K562 (cell line): ENCODE measurements around the gene G6PD. TPM values are rescaled to one million over a fixed set of nuclear protein-coding genes. Genes with fewer than 3 reads are reported as not detected.
A peak's percentile ranks its signal among the peaks of the same experiment; 100 is the strongest.

Experiments
- CBX2 ChIP-seq: fragments of 200-600 bp; sonication (generic); IDR thresholded peaks from one replicate; pipeline ENCODE4 v1.6.1; 2012; ENCODE audit warnings: mild to moderate bottlenecking, low read length, inconsistent platforms; ENCODE audit not compliant: insufficient read depth, poor library complexity, severe bottlenecking
- EP300 ChIP-seq: IDR thresholded peaks from 2 replicates; pipeline ENCODE4 v1.6.1; 2012; ENCODE audit warnings: low read length, improper control_type of control experiment
- FOXA1 ChIP-seq: fragments of 450-650 bp; IDR thresholded peaks from 2 replicates; pipeline ENCODE4 v1.6.1; 2016; ENCODE audit warnings: mild to moderate bottlenecking, borderline replicate concordance
- GABPB2 ChIP-seq: fragments of 250-450 bp; sonication (Bioruptor Pico); conservative IDR thresholded peaks from 2 replicates; pipeline ENCODE4 v1.5.1; 2021; ENCODE audit warnings: mild to moderate bottlenecking
- HNRNPH1 ChIP-seq: fragments of 200-400 bp; formaldehyde crosslinking; optimal IDR thresholded peaks from 2 replicates; pipeline ENCODE3; 2017; ENCODE audit warnings: low read depth, mild to moderate bottlenecking, low read length, moderate library complexity
- HNRNPUL1 ChIP-seq: fragments of 200-400 bp; formaldehyde crosslinking; IDR thresholded peaks from 2 replicates; pipeline ENCODE4 v1.6.1; 2017; ENCODE audit warnings: low read length
- MAFK ChIP-seq: IDR thresholded peaks from 2 replicates; pipeline ENCODE4 v1.6.1; 2011; ENCODE audit warnings: low read length, improper control_type of control experiment
- MEF2A ChIP-seq: IDR thresholded peaks from 2 replicates; pipeline ENCODE4 v1.6.1; 2011; ENCODE audit warnings: low read depth, mild to moderate bottlenecking, low read length, moderate library complexity; ENCODE audit not compliant: control insufficient read depth
- NR2C2 ChIP-seq, 2 experiments: fragments of 200-800 bp in 1 of 2; sonication (Bioruptor generic) in 1 of 2; sonication (generic) in 1 of 2; formaldehyde crosslinking in 1 of 2; IDR thresholded peaks; 2 replicates each; pipeline versions ENCODE4 v1.6.1 to v1.8.0; 2016 to 2022; ENCODE audit warnings: mild to moderate bottlenecking in 1 of 2, missing compliant biosample characterization in 1 of 2, missing genetic modification characterization in 1 of 2, missing genetic modification reagents in 1 of 2
- NRF1 ChIP-seq, 2 experiments: fragments of 450-650 bp; IDR thresholded peaks in 1 of 2; conservative IDR thresholded peaks in 1 of 2; 2 replicates each; pipeline ENCODE4 v1.6.1; 2014; ENCODE audit warnings: mild to moderate bottlenecking in 2 of 2
- SIX5 ChIP-seq, 2 experiments: IDR thresholded peaks; 2 replicates each; pipeline ENCODE4 v1.6.1; 2011; ENCODE audit warnings: low read length in 2 of 2, borderline replicate concordance in 1 of 2, low read depth in 1 of 2, mild to moderate bottlenecking in 1 of 2, moderate library complexity in 1 of 2; ENCODE audit not compliant: insufficient read depth in 1 of 2
- ZNF449 ChIP-seq: fragments of 250-450 bp; sonication (Bioruptor Pico); IDR thresholded peaks from 2 replicates; pipeline ENCODE4 v1.8.0; 2022; ENCODE audit warnings: moderate library complexity, mild to moderate bottlenecking, inconsistent platforms
- ZNF644 ChIP-seq: fragments of 200-800 bp; sonication (Bioruptor generic); IDR thresholded peaks from 2 replicates; pipeline ENCODE4 v1.6.1; 2016; ENCODE audit warnings: low read depth, missing genetic modification characterization, missing compliant biosample characterization
- polyA plus RNA-seq, 8 experiments: library from polyadenylated mRNA; depleted of rRNA in 4 of 8; stranded (reverse) in 5 of 8; unstranded in 3 of 8; fragments of >200 nt; fragmentation: Nextera tagmentation in 2 of 8; fragmentation: Illumina TruSeq in 1 of 8; extraction: Ambion mirVana in 2 of 8; extraction: Trizol in 1 of 8; gene quantifications; 2 replicates each; pipeline versions ENCODE4 v1.2.1 to v1.2.3, GENCODE V29; 2011 to 2014; ENCODE audit warnings: inconsistent platforms in 1 of 8, missing spikeins in 1 of 8
- total RNA-seq, 7 experiments: library from RNA; depleted of rRNA in 6 of 7; stranded (reverse); fragments of >200 nt in 6 of 7; fragmentation: Illumina TruSeq in 2 of 7; extraction: Trizol in 2 of 7; gene quantifications; 2 replicates each; pipeline versions ENCODE4 v1.2.1 to v1.2.3, GENCODE V29; 2011 to 2021; ENCODE audit warnings: low replicate concordance in 1 of 7
- TF ChIP-seq, protein P1 (sequence below), 2 experiments: fragments of 450-650 bp; formaldehyde crosslinking in 1 of 2; IDR thresholded peaks; 2 replicates each; pipeline versions ENCODE4 v1.4.0 to v1.6.1; 2014 to 2020; ENCODE audit warnings: mild to moderate bottlenecking in 2 of 2, borderline replicate concordance in 1 of 2, low read depth in 1 of 2
- TF ChIP-seq, protein P2 (sequence below): fragments of 250-450 bp; sonication (Bioruptor Pico); IDR thresholded peaks from 2 replicates; pipeline ENCODE4 v1.4.0; 2020; ENCODE audit warnings: mild to moderate bottlenecking, moderate library complexity

The G6PD gene
- total and polyA plus RNA-seq, 9 of the 15 experiments (the other 6 are each of a cell fraction or from before 2014, with no cell fraction given), result 2.9 to 222 (median 66.4) TPM

GRCh38 chrX:154486052-154486395 lies 60.6 kb downstream of the G6PD start (continued):
- TF ChIP-seq, protein P1, sequence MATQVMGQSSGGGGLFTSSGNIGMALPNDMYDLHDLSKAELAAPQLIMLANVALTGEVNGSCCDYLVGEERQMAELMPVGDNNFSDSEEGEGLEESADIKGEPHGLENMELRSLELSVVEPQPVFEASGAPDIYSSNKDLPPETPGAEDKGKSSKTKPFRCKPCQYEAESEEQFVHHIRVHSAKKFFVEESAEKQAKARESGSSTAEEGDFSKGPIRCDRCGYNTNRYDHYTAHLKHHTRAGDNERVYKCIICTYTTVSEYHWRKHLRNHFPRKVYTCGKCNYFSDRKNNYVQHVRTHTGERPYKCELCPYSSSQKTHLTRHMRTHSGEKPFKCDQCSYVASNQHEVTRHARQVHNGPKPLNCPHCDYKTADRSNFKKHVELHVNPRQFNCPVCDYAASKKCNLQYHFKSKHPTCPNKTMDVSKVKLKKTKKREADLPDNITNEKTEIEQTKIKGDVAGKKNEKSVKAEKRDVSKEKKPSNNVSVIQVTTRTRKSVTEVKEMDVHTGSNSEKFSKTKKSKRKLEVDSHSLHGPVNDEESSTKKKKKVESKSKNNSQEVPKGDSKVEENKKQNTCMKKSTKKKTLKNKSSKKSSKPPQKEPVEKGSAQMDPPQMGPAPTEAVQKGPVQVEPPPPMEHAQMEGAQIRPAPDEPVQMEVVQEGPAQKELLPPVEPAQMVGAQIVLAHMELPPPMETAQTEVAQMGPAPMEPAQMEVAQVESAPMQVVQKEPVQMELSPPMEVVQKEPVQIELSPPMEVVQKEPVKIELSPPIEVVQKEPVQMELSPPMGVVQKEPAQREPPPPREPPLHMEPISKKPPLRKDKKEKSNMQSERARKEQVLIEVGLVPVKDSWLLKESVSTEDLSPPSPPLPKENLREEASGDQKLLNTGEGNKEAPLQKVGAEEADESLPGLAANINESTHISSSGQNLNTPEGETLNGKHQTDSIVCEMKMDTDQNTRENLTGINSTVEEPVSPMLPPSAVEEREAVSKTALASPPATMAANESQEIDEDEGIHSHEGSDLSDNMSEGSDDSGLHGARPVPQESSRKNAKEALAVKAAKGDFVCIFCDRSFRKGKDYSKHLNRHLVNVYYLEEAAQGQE (IDR thresholded peaks at IDR 0.05; ENCODE audit: borderline replicate concordance), result no peak
- TF ChIP-seq, protein P1 (CRISPR knock-in tag; IDR thresholded peaks at IDR 0.05; ENCODE audit: low read depth), result 0 out of 2 replicates have a peak, but pooled peaks have one; percentile 22
- no peak for TF ChIP-seq ZNF449 (CRISPR knock-in tag)
- TF ChIP-seq, protein P2, sequence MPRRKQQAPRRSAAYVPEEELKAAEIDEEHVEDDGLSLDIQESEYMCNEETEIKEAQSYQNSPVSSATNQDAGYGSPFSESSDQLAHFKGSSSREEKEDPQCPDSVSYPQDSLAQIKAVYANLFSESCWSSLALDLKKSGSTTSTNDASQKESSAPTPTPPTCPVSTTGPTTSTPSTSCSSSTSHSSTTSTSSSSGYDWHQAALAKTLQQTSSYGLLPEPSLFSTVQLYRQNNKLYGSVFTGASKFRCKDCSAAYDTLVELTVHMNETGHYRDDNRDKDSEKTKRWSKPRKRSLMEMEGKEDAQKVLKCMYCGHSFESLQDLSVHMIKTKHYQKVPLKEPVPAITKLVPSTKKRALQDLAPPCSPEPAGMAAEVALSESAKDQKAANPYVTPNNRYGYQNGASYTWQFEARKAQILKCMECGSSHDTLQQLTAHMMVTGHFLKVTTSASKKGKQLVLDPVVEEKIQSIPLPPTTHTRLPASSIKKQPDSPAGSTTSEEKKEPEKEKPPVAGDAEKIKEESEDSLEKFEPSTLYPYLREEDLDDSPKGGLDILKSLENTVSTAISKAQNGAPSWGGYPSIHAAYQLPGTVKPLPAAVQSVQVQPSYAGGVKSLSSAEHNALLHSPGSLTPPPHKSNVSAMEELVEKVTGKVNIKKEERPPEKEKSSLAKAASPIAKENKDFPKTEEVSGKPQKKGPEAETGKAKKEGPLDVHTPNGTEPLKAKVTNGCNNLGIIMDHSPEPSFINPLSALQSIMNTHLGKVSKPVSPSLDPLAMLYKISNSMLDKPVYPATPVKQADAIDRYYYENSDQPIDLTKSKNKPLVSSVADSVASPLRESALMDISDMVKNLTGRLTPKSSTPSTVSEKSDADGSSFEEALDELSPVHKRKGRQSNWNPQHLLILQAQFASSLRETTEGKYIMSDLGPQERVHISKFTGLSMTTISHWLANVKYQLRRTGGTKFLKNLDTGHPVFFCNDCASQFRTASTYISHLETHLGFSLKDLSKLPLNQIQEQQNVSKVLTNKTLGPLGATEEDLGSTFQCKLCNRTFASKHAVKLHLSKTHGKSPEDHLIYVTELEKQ (CRISPR knock-in tag), result no peak
- no peak for TF ChIP-seq SIX5 (IDR thresholded peaks at IDR 0.05; ENCODE audit: borderline replicate concordance in 1 of 2, insufficient read depth in 1 of 2, low read depth in 1 of 2, low read length in 2 of 2)
- no peak for TF ChIP-seq GABPB2 (CRISPR knock-in tag)
- TF ChIP-seq MAFK, result no peak
- no peak for TF ChIP-seq CBX2
- no peak for TF ChIP-seq EP300
- no peak for TF ChIP-seq FOXA1
- no peak for TF ChIP-seq ZNF644 (tag)
- TF ChIP-seq NR2C2 (CRISPR knock-in tag; IDR thresholded peaks at IDR 0.05), result no peak
- no peak for TF ChIP-seq NR2C2 (tag; IDR thresholded peaks at IDR 0.05)
- TF ChIP-seq HNRNPH1, result no peak
- TF ChIP-seq HNRNPUL1, result no peak
- peak in 1 of 2 experiments; percentile 13; a peak in 2 of 4 replicates for TF ChIP-seq NRF1 (conservative IDR thresholded peaks at IDR 0.05 in 1 of 2, IDR thresholded peaks at IDR 0.05 in 1 of 2)
- TF ChIP-seq MEF2A, result no peak
